NCI-H748 (cell line): ENCODE data around the gene FAM76A.
"Not testable (repeated sequence)": the region's sequence is repeated elsewhere in the genome, so short reads cannot be mapped to it uniquely, and the experiment has no call there.

ENCODE experiments used
- DNase-seq: peaks from one replicate; lab custom pipeline; 2025; ENCODE audit not compliant: unreplicated experiment; lab: John Stamatoyannopoulos, UW

Gene FAM76A

DNA sequence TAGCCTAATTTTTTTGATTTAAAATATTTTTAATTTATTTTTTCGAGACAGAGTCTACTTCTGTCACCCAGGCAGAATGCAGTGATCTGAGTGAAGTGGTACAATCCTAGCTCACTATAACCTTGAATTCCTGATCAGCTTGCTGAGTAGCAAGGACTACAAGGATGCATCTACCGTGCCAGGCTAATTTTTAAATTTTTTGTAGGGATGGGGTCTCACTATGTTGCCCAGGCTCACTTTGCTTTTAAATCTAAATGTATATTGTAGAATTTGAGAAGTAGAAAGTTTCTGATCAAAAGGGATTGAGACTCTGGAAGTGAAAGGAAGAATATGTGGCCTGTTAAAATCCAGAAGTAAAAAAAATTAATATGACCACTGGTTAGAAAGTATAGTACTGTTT, 48.9 kb downstream of the FAM76A start:
- no peak for DNase-seq

- not testable (repeated sequence) for DNase-seq
Observed at GRCh38 chr1:27775336-27775735, 49.6 kb downstream of the FAM76A start.

- DNase-seq, result not testable (repeated sequence)
Observed at GRCh38 chr1:27776276-27776675, 50.5 kb downstream of the FAM76A start.

DNA sequence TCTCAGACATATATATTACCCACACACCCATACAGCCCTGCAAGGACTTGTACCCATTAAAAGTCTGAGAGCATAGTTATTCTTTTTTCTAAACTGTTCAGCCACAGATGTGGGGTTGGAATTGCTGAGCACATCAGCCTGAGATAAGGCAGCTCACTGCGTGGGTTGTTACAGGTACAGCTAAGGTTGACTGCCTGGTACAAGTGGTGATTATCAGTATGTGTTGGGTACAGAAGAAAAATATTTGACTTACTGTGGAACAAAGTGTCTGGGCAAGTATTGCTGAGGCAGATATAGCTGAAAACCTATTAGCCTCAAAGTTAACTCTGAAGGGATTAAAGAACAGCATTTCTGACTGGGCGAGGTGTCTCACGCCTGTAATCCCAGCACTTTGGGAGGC, 52.3 kb downstream of the FAM76A start:
- DNase-seq, result no peak

DNA sequence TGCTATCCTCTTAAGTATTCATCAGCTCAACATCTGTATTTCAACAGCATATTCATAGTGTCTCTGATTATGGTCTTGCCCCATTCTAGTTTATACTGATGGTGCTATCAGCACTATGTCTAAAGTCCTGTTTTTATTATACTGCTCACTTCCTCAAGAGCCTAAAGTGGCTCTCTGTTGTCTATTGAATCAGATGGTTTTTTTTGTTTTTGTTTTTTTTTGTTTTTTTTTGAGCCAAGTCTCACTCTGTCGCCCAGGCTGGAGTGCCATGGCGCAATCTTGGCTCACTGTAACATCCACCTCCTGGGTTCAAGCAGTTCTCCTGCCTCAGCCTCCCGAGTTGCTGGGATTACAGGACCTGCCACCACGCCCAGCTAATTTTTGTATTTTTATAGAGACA, 53.4 kb downstream of the FAM76A start:
- no peak for DNase-seq

GRCh38 chr1:27782950-27783349, 57.2 kb downstream of the FAM76A start:
- no peak for DNase-seq

DNA sequence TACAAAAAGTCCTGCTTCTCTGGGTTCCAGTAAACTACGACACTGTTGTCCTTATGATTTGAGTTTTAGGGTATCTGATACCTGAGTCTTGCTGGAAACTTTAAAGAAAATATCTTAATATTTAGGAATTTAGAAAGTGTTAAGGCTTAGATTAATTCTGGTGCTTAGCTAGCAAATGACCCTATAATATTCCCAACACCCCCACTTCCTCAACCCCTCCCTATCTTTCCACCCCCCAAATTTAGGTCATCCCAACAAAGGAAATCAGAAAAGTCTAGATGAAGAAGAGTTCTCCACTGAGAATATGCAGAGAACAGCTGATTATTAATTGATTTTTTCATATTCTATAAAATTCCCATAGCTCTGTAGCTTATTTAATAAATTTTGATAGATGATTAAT, 58.9 kb downstream of the FAM76A start:
- no peak for DNase-seq

- DNase-seq, result no peak
Observed at GRCh38 chr1:27785781-27786455, 60.2 kb downstream of the FAM76A start.

GRCh38 chr1:27787895-27788294, 62.1 kb downstream of the FAM76A start:
- no peak for DNase-seq

DNA sequence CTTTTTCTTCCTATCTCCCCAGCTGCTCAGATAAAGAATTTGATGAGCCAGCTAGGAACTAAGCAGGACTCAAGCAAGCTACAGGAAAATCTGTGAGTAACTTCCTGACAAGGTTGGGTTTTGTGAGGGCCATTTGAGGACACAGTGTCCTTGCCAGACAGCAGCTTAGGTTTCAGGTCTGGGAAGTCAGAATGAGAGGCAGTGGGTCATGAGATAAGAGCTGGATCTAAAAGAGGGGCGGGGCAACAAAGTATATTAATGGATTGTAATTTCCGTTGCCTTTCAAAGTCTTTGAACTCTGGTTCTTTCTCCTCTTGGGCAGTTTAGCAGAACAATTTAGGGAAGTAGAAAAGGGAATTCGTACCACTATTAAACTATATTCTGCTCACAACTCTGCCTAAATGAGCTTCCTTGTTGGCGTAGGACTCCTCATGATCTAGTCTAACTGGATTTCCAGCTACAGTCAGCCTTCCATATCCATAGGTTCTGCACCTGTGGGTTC, 63.8 kb downstream of the FAM76A start:
- no peak for DNase-seq

GRCh38 chr1:27790270-27790669, 64.5 kb downstream of the FAM76A start:
- not testable (repeated sequence) for DNase-seq

DNA sequence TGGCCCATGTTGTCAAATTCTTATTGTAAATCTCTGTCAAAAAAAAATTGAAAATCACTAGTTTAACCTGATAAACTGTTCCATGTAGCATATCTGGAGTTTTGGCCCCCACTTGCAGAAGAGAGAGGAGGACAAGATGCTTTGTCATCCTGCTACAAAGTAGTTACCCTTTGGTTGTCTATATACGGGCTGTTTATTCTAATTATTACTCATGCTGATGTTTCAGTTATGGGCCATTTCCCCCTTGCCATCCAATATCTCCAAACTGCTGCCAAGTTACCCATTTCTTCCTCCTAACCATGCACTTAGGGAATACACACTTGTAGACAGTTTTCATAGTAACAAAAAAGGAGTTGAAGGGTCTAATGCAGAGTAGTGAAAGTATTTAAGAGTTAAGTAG, 69.8 kb downstream of the FAM76A start:
- no peak for DNase-seq

- DNase-seq, result no peak
Observed at GRCh38 chr1:27804791-27805190, 79.0 kb downstream of the FAM76A start.

DNA sequence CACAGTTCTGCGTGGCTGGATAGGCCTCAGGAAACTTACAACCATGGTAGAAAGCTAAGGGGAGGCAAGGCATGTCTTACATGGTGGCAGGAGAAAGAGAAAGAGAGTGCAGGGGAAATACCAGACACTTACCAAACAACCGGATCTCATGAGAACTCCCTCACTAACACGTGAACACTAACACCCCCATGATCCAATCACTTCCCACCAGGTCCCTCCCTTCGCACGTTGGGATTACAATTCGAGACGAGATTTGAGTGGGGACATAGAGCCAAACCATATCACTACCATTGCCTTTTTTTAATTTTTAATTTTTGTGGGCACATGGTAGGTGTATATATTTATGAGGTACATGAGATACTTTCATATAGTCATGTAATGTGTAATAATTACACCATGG, 81.0 kb downstream of the FAM76A start:
- no peak for DNase-seq

DNA sequence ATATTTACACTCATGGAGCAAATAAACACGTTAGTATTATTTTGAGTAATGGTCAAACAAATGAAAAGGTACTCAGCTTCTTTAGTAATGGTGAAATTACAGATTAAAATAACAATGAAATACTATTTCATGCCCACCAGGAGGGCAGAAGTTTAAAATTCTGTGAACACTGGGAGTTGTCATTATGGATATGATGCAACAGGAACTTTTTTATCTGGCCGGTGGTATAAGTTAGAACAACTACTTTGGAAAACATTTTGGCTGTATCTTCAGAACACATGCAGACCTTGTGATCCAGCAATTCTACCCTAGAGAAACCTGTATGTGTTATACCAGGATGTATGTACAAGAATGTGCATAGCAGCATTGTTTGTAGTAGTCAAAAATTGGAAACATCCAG, 81.6 kb downstream of the FAM76A start:
- no peak for DNase-seq

GRCh38 chr1:27808131-27808530, 82.4 kb downstream of the FAM76A start:
- not testable (repeated sequence) for DNase-seq

- no peak for DNase-seq
Observed at GRCh38 chr1:27809883-27810282, 84.1 kb downstream of the FAM76A start.

GRCh38 chr1:27811741-27812500, 86.2 kb downstream of the FAM76A start:
- no peak for DNase-seq
